Muscle layer of duodenum (tissue), 2 donors: Measurements from ENCODE around the gene IFT80.

Experiments used
- H3K27ac ChIP-seq: one replicate; pipeline ENCODE4 v1.7.0; 2013; ENCODE audit warnings: mild to moderate bottlenecking, low read length
- H3K27me3 ChIP-seq: one replicate; pipeline ENCODE4 v1.7.0; 2013; ENCODE audit warnings: low read depth, mild to moderate bottlenecking, control low read depth, low read length
- H3K36me3 ChIP-seq, 2 donors: one replicate each; pipeline ENCODE4 v1.7.0; 2013; ENCODE audit warnings: low read length in 2 of 2, control low read depth in 1 of 2, mild to moderate bottlenecking in 1 of 2; ENCODE audit not compliant: insufficient read depth in 2 of 2, control insufficient read depth in 1 of 2
- H3K4me1 ChIP-seq, 2 donors: one replicate each; pipeline ENCODE4 v1.7.0; 2013; ENCODE audit warnings: low read length in 2 of 2, mild to moderate bottlenecking in 2 of 2, control low read depth in 1 of 2, moderate library complexity in 1 of 2; ENCODE audit not compliant: insufficient read depth in 2 of 2, control insufficient read depth in 1 of 2
- H3K4me3 ChIP-seq, 2 donors: one replicate each; pipeline ENCODE4 v1.7.0; 2013; ENCODE audit warnings: low read length in 2 of 2, low read depth in 1 of 2, mild to moderate bottlenecking in 1 of 2
- H3K9me3 ChIP-seq, 2 donors: one replicate each; pipeline ENCODE4 v1.7.0; 2013; ENCODE audit warnings: low read length in 2 of 2, control low read depth in 1 of 2, mild to moderate bottlenecking in 1 of 2; ENCODE audit not compliant: control insufficient read depth in 1 of 2
- donor health status: healthy.

IFT80 gene

GRCh38 chr3:160398820-160399124 is 253 bp downstream of the IFT80 start:
- peak overlapping the region; percentile 96 to 100 for H3K4me3 ChIP-seq

GRCh38 chr3:160395297-160395696 is 3.7 kb downstream of the IFT80 start:
- no peaks in the 10 kb centered on the region for H3K27me3 ChIP-seq

More at GRCh38 chr3:160398820-160399124, 253 bp downstream of the IFT80 start:
- H3K4me1 ChIP-seq: peaks cover 0 to 21% of the 10 kb centered on the region in 2 donors
- H3K9me3 ChIP-seq: no peaks in the 10 kb centered on the region
- H3K27me3 ChIP-seq: no peaks in the 10 kb centered on the region
- H3K36me3 ChIP-seq: no peaks in the 10 kb centered on the region
- H3K27ac ChIP-seq: peak overlapping the region; percentile 90

GRCh38 chr3:160394009-160394392 is 5.0 kb downstream of the IFT80 start:
- Histone ChIP-seq H3K36me3 (no peaks in the 10 kb centered on the region), H3K4me3 (no peak overlapping the region)

More at GRCh38 chr3:160395297-160395696, 3.7 kb downstream of the IFT80 start:
- Histone ChIP-seq H3K4me3 (no peak overlapping the region), H3K4me1 (peaks cover 0 to 10% of the 10 kb centered on the region in 2 donors), H3K36me3 (no peaks in the 10 kb centered on the region), H3K9me3 (no peaks in the 10 kb centered on the region), H3K27ac (no peak overlapping the region)

GRCh38 chr3:160393346-160394008 is 5.5 kb downstream of the IFT80 start:
- Histone ChIP-seq H3K9me3 (no peaks in the 10 kb centered on the region), H3K27ac (no peak overlapping the region), H3K27me3 (no peaks in the 10 kb centered on the region), H3K4me3 (no peak overlapping the region), H3K36me3 (no peaks in the 10 kb centered on the region), H3K4me1 (peaks cover 0 to 8% of the 10 kb centered on the region in 2 donors)

More at GRCh38 chr3:160394009-160394392, 5.0 kb downstream of the IFT80 start:
- H3K4me1 ChIP-seq: peaks cover 0 to 8% of the 10 kb centered on the region in 2 donors
- no peak overlapping the region for H3K27ac ChIP-seq
- no peaks in the 10 kb centered on the region for H3K27me3 ChIP-seq
- H3K9me3 ChIP-seq: no peaks in the 10 kb centered on the region

GRCh38 chr3:160392798-160393197 is 6.2 kb downstream of the IFT80 start:
- Histone ChIP-seq H3K27ac (no peak overlapping the region), H3K9me3 (no peaks in the 10 kb centered on the region), H3K36me3 (no peaks in the 10 kb centered on the region), H3K27me3 (no peaks in the 10 kb centered on the region), H3K4me1 (peaks cover 0 to 1% of the 10 kb centered on the region in 2 donors), H3K4me3 (no peak overlapping the region)

- Histone ChIP-seq H3K4me1 (no peaks in the 10 kb centered on the region), H3K27me3 (no peaks in the 10 kb centered on the region), H3K27ac (no peak overlapping the region), H3K4me3 (no peak overlapping the region), H3K36me3 (no peaks in the 10 kb centered on the region), H3K9me3 (no peaks in the 10 kb centered on the region)
Measured at GRCh38 chr3:160390565-160391138, 8.4 kb downstream of the IFT80 start.

GRCh38 chr3:160384639-160385318 is 14.2 kb downstream of the IFT80 start:
- Histone ChIP-seq H3K36me3 (no peaks in the 10 kb centered on the region), H3K4me3 (no peak overlapping the region), H3K27me3 (no peaks in the 10 kb centered on the region), H3K9me3 (no peaks in the 10 kb centered on the region), H3K4me1 (no peaks in the 10 kb centered on the region), H3K27ac (no peak overlapping the region)

- Histone ChIP-seq H3K36me3 (peaks cover 4 to 6% of the 10 kb centered on the region in 2 donors), H3K4me3 (no peak overlapping the region), H3K9me3 (no peaks in the 10 kb centered on the region), H3K4me1 (no peaks in the 10 kb centered on the region), H3K27ac (no peak overlapping the region), H3K27me3 (no peaks in the 10 kb centered on the region)
Measured at GRCh38 chr3:160381470-160381869, 17.6 kb downstream of the IFT80 start.

- Histone ChIP-seq H3K9me3 (no peaks in the 10 kb centered on the region), H3K4me3 (no peak overlapping the region), H3K27ac (no peak overlapping the region), H3K27me3 (no peaks in the 10 kb centered on the region), H3K4me1 (no peaks in the 10 kb centered on the region), H3K36me3 (peaks cover 10 to 11% of the 10 kb centered on the region in 2 donors)
Measured at GRCh38 chr3:160379628-160380214, 19.3 kb downstream of the IFT80 start.

GRCh38 chr3:160378331-160379109 is 20.5 kb downstream of the IFT80 start:
- H3K4me3 ChIP-seq: no peak overlapping the region
- peaks cover 11 to 17% of the 10 kb centered on the region in 2 donors for H3K36me3 ChIP-seq
- H3K4me1 ChIP-seq: no peaks in the 10 kb centered on the region
- H3K27me3 ChIP-seq: no peaks in the 10 kb centered on the region
- no peak overlapping the region for H3K27ac ChIP-seq
- no peaks in the 10 kb centered on the region for H3K9me3 ChIP-seq

- H3K27ac ChIP-seq: no peak overlapping the region
Measured at GRCh38 chr3:160376681-160377080, 22.3 kb downstream of the IFT80 start.

More at GRCh38 chr3:160376681-160377080, 22.3 kb downstream of the IFT80 start:
- Histone ChIP-seq H3K4me3 (no peak overlapping the region), H3K27me3 (no peaks in the 10 kb centered on the region), H3K9me3 (no peaks in the 10 kb centered on the region), H3K4me1 (no peaks in the 10 kb centered on the region), H3K36me3 (peaks cover 11 to 17% of the 10 kb centered on the region in 2 donors)
